GM12878 (cell line): ENCODE data around the gene PHACTR1. TPM values are rescaled to one million over a fixed set of nuclear protein-coding genes. Genes with fewer than 3 reads are reported as not detected.

Source experiments
- ATAC-seq: fragments of 200-7000 bp; cut with Tn5 transposase; 3 replicates; pipeline ENCODE4 v1.9.1; 2020; ENCODE audit warnings: mild to moderate bottlenecking, moderate library complexity
- BruUV-seq: library from RNA; stranded (reverse); fragments of 400-500 nt; replicated peaks from 2 replicates; lab custom pipeline; 2021; lab: Mats Ljungman, UMichigan
- CTCF ChIA-PET: fragments of 300-600 bp; sonication (Branson Sonifier 250); formaldehyde crosslinking; extraction: SDS; loops from one replicate; lab custom pipeline; 2021; ENCODE audit warnings: inconsistent platforms; lab: Yijun Ruan, JAX
- POLR2A ChIA-PET: fragments of 350-600 bp; formaldehyde crosslinking; extraction: SDS; loops from one replicate; lab custom pipeline; 2021; ENCODE audit warnings: inconsistent platforms; lab: Charles Lee
- RAD21 ChIA-PET: fragments of 300-600 bp; sonication (Branson Sonifier 250); formaldehyde crosslinking; loops from one replicate; lab custom pipeline; 2023; ENCODE audit warnings: antibody characterized with exemption; ENCODE audit not compliant: unreplicated experiment; lab: Charles Lee
- SMC1A ChIA-PET: fragments of 300-600 bp; sonication (Branson Sonifier 250); formaldehyde crosslinking; loops from one replicate; lab custom pipeline; 2023; ENCODE audit not compliant: unreplicated experiment, uncharacterized antibody; lab: Charles Lee
- DNase-seq: peaks from one replicate; pipeline ENCODE4 v3.0.0-alpha.2; 2011; ENCODE audit warnings: low read depth, low spot score
- FAIRE-seq: peaks from 3 replicates; lab custom pipeline; 2011; peaks lifted over from hg19 to GRCh38; lab: Jason Lieb, UNC
- H2AFZ ChIP-seq: 2 replicates; pipeline ENCODE4 v1.6.0; 2011; ENCODE audit warnings: low read depth, low read length, control low read depth; ENCODE audit not compliant: control insufficient read depth
- H3K27ac ChIP-seq: 2 replicates; pipeline ENCODE4 v1.5.1; 2011; ENCODE audit warnings: control low read depth; ENCODE audit not compliant: control insufficient read depth, insufficient read depth
- H3K27me3 ChIP-seq, 2 experiments: replicated peaks in 1 of 2; 2 replicates each; pipeline versions ENCODE4 v1.6.0 to v1.6.1; 2011; ENCODE audit warnings: low read length in 1 of 2; ENCODE audit not compliant: control insufficient read depth in 2 of 2, insufficient read depth in 2 of 2
- H3K36me3 ChIP-seq, 2 experiments: 2 replicates each; pipeline ENCODE4 v1.5.1; 2011; ENCODE audit warnings: low read length in 1 of 2; ENCODE audit not compliant: control insufficient read depth in 2 of 2, insufficient read depth in 2 of 2
- H3K4me1 ChIP-seq: 2 replicates; pipeline ENCODE4 v1.6.1; 2011; ENCODE audit warnings: mild to moderate bottlenecking, low read length, moderate library complexity, mixed read lengths; ENCODE audit not compliant: control insufficient read depth, insufficient read depth
- H3K4me2 ChIP-seq: 2 replicates; pipeline ENCODE4 v1.6.0; 2011; ENCODE audit warnings: control low read depth; ENCODE audit not compliant: control insufficient read depth, insufficient read depth
- H3K4me3 ChIP-seq: fragments of 200-600 bp; sonication (generic); 2 replicates; pipeline ENCODE4 v1.5.1; 2016
- H3K79me2 ChIP-seq: 2 replicates; pipeline ENCODE4 v1.6.0; 2011; ENCODE audit warnings: low read length; ENCODE audit not compliant: control insufficient read depth, insufficient read depth
- H3K9ac ChIP-seq: 2 replicates; pipeline ENCODE4 v1.8.0; 2011; ENCODE audit warnings: low read length, control low read depth, mixed read lengths; ENCODE audit not compliant: control insufficient read depth, insufficient read depth
- H3K9me3 ChIP-seq: replicated peaks from 3 replicates; pipeline ENCODE4 v1.5.1; 2011; ENCODE audit warnings: mild to moderate bottlenecking, low read length; ENCODE audit not compliant: control insufficient read depth, insufficient read depth
- H4K20me1 ChIP-seq: 2 replicates; pipeline ENCODE4 v1.6.0; 2011; ENCODE audit not compliant: control insufficient read depth, insufficient read depth
- BMI1 ChIP-seq: fragments of 450-650 bp; IDR thresholded peaks from 2 replicates; pipeline ENCODE4 v1.6.1; 2016; ENCODE audit warnings: mild to moderate bottlenecking, moderate library complexity, borderline replicate concordance
- JUNB ChIP-seq: IDR thresholded peaks from 2 replicates; pipeline ENCODE4 v1.6.1; 2016; ENCODE audit warnings: antibody characterized with exemption, mild to moderate bottlenecking
- POLR2AphosphoS2 ChIP-seq: IDR thresholded peaks from 2 replicates; pipeline ENCODE4 v1.6.1; 2011; ENCODE audit warnings: low read depth, mild to moderate bottlenecking, low read length, improper control_type of control experiment, moderate library complexity
- POLR2AphosphoS5 ChIP-seq: IDR thresholded peaks from 2 replicates; pipeline ENCODE4 v1.6.1; 2011; ENCODE audit warnings: mild to moderate bottlenecking, low read length, inconsistent platforms
- RAD51 ChIP-seq: fragments of 450-650 bp; IDR thresholded peaks from 2 replicates; pipeline ENCODE4 v1.6.1; 2016; ENCODE audit warnings: moderate library complexity, mild to moderate bottlenecking, inconsistent platforms
- SIN3A ChIP-seq: IDR thresholded peaks from 2 replicates; pipeline ENCODE4 v1.6.1; 2012; ENCODE audit warnings: low read depth, low read length, improper control_type of control experiment
- SMAD5 ChIP-seq: IDR thresholded peaks from 2 replicates; pipeline ENCODE4 v1.6.1; 2016; ENCODE audit warnings: antibody characterized with exemption, low read depth
- TCF12 ChIP-seq: IDR thresholded peaks from 2 replicates; pipeline ENCODE4 v1.6.1; 2011; ENCODE audit warnings: low read depth, mild to moderate bottlenecking, low read length
- ZBED1 ChIP-seq: IDR thresholded peaks from 2 replicates; pipeline ENCODE4 v1.6.1; 2016; ENCODE audit warnings: borderline replicate concordance
- ZNF274 ChIP-seq: IDR thresholded peaks from one replicate; pipeline ENCODE4 v1.8.0; 2011; ENCODE audit not compliant: insufficient read length, insufficient read depth
- WGBS: methylation state at CpG from one replicate; pipeline ENCODE4 v1.1.6; 2016; ENCODE audit warnings: low lambda C conversion rate; ENCODE audit not compliant: insufficient replicate concordance, insufficient coverage; ENCODE audit errors: missing lambda C conversion rate; 5-methylcytosine and 5-hydroxymethylcytosine counted together
- in situ Hi-C: fragments of 300-500 bp; cut with MboI; formaldehyde crosslinking; loops from 9 replicates; pipeline ENCODE4 v1.14.3; 2018; ENCODE audit warnings: mixed read lengths
- intact Hi-C: fragments of 100-400 bp; cut with micrococcal nuclease; formaldehyde crosslinking; loops from one replicate; pipeline ENCODE4 v1.14.2; 2022; ENCODE audit not compliant: unreplicated experiment
- polyA plus RNA-seq, 11 experiments: library from polyadenylated mRNA; depleted of rRNA in 4 of 11; unstranded in 6 of 11; stranded (reverse) in 5 of 11; fragments of >200 nt; fragmentation: Nextera tagmentation in 4 of 11; fragmentation: Illumina TruSeq in 1 of 11; extraction: Ambion mirVana in 4 of 11; extraction: Trizol in 1 of 11; gene quantifications; 1 replicate in 1 of 11; 2 replicates in 10 of 11; pipeline versions ENCODE4 v1.2.1 to v1.2.3, GENCODE V29; 2011 to 2016; ENCODE audit warnings: inconsistent platforms in 2 of 11, missing spikeins in 2 of 11, low read depth in 1 of 11
- total RNA-seq, 4 experiments: library from RNA; depleted of rRNA in 3 of 4; stranded (reverse); fragments of >200 nt in 3 of 4; fragmentation: Illumina TruSeq in 1 of 4; extraction: Trizol in 1 of 4; gene quantifications; 2 replicates each; pipeline versions ENCODE4 v1.2.1 to v1.2.3, GENCODE V29; 2013 to 2021

PHACTR1 gene
- total and polyA plus RNA-seq, 10 of the 15 experiments (the other 5 are each of a cell fraction or from before 2014, with no cell fraction given): 34.2 to 94.6 (median 62.3) TPM

- ChIA-PET POLR2A (interaction anchor here (0.6 to 1.3 kb wide), 3 partner anchors 14 to 514 kb away, joined by 3 to 9 read pairs (median 3); no protein-coding TSS in a partner anchor), CTCF (no interaction called here)
Measured at GRCh38 chr6:13288481-13288880, 571.9 kb downstream of the PHACTR1 start.

GRCh38 chr6:13288969-13289391 lies 572.4 kb downstream of the PHACTR1 start:
- Histone ChIP-seq H3K27ac (no peak overlapping the region), H3K4me2 (no peak overlapping the region), H3K9me3 (peaks cover 14% of the 10 kb centered on the region; the same call in 2 of the 3 replicates), H3K9ac (no peak overlapping the region), H4K20me1 (no peaks in the 10 kb centered on the region; the same call in 1 of the 2 replicates), H3K4me1 (peaks cover 24% of the 10 kb centered on the region), H3K79me2 (no peaks in the 10 kb centered on the region), H3K27me3 (no peaks in the 10 kb centered on the region), H2AFZ (no peak overlapping the region), H3K4me3 (no peak overlapping the region), H3K36me3 (peaks cover 32 to 45% of the 10 kb centered on the region in 2 experiments)
- WGBS: 96% methylated on average over 13 of the region's 13 CpGs
- FAIRE-seq (no peak), DNase-seq (no peak), ATAC-seq (no peak)
- ChIA-PET CTCF (no interaction called here), RAD21 (no interaction called here), SMC1A (interaction anchor here (0.8 to 1.7 kb wide), 3 partner anchors 10 to 60 kb away, joined by 3 to 4 read pairs (median 3); no protein-coding TSS in a partner anchor), POLR2A (interaction anchor here (1.3 kb wide), 1 partner anchor 13 kb away, joined by 9 read pairs; no protein-coding TSS in a partner anchor)
- no TSS peak for BruUV-seq
- TF ChIP-seq TCF12 (no peak), ZBED1 (peak; percentile 39; the same call in 1 of the 2 replicates)
- in situ Hi-C loops (no loop called here), intact Hi-C loops (no loop called here)

More at GRCh38 chr6:13288481-13288880, 571.9 kb downstream of the PHACTR1 start:
- H3K27me3 ChIP-seq: no peaks in the 10 kb centered on the region
- no peaks in the 10 kb centered on the region; the same call in 1 of the 2 replicates for H3K79me2 ChIP-seq
- TF ChIP-seq BMI1 (no peak), SIN3A (no peak), POLR2AphosphoS2 (peak; percentile 62; the same call in 1 of the 2 replicates), SMAD5 (0 out of 2 replicates have a peak, but pooled peaks have one; percentile 32), JUNB (no peak), POLR2AphosphoS5 (peak; percentile 54; the same call in 1 of the 2 replicates), ZNF274 (no peak), RAD51 (no peak)
- TF ChIP-seq, all 136 proteins: peak for 3
- DNase-seq (no peak), FAIRE-seq (no peak), ATAC-seq (no peak)
- in situ Hi-C loops (no loop called here), intact Hi-C loops (no loop called here)
- WGBS: 92% methylated on average over 8 of the region's 9 CpGs
- no peak overlapping the region for H3K4me2 ChIP-seq
- no peak overlapping the region for H2AFZ ChIP-seq
- H3K36me3 ChIP-seq: peaks cover 31 to 48% of the 10 kb centered on the region in 2 experiments
- no peak overlapping the region for H3K4me3 ChIP-seq
- H3K9me3 ChIP-seq: peaks cover 14% of the 10 kb centered on the region; the same call in 2 of the 3 replicates
- SMC1A ChIA-PET: interaction anchor here (0.9 to 2.0 kb wide), 4 partner anchors 13 to 59 kb away, joined by 3 to 5 read pairs (median 4); partner anchors contain the start of gene TBC1D7
- no peak overlapping the region for H3K27ac ChIP-seq
- peaks cover 24% of the 10 kb centered on the region for H3K4me1 ChIP-seq
- RAD21 ChIA-PET: interaction anchor here (0.6 to 1.2 kb wide), 3 partner anchors 9 to 801 kb away, joined by 3 to 5 read pairs (median 3); no protein-coding TSS in a partner anchor
- H4K20me1 ChIP-seq: no peaks in the 10 kb centered on the region; the same call in 1 of the 2 replicates
- no peak overlapping the region for H3K9ac ChIP-seq
- no TSS peak for BruUV-seq
